HFF-Myc (cell line): Measurements from ENCODE around the gene ARMS2.

Source experiments
- DNase-seq: peaks from one replicate; pipeline ENCODE4 v3.0.0-alpha.2; 2011; ENCODE audit warnings: low read depth; ENCODE audit errors: extremely low read depth
- H3K4me3 ChIP-seq: replicated peaks from 2 replicates; pipeline ENCODE4 v1.5.1; 2011; ENCODE audit warnings: low read depth, mild to moderate bottlenecking, control low read depth, low read length
- CTCF ChIP-seq: IDR thresholded peaks from 2 replicates; pipeline ENCODE4 v1.5.1; 2012; ENCODE audit warnings: mild to moderate bottlenecking, low read depth, low read length, control low read depth; ENCODE audit errors: missing control alignments

Gene ARMS2

GRCh38 chr10:122497241-122497640 is 42.8 kb downstream of the ARMS2 start:
- no peak for TF ChIP-seq CTCF
- no peak overlapping the region for H3K4me3 ChIP-seq
- no peak for DNase-seq

GRCh38 chr10:122498521-122498920 is 44.1 kb downstream of the ARMS2 start:
- H3K4me3 ChIP-seq, result no peak overlapping the region
- no peak for TF ChIP-seq CTCF
- no peak for DNase-seq

GRCh38 chr10:122499012-122499411 is 44.6 kb downstream of the ARMS2 start:
- no peak for TF ChIP-seq CTCF
- H3K4me3 ChIP-seq, result no peak overlapping the region
- DNase-seq, result no peak

GRCh38 chr10:122499491-122499941 is 45.1 kb downstream of the ARMS2 start:
- H3K4me3 ChIP-seq, result no peak overlapping the region
- no peak for TF ChIP-seq CTCF
- no peak for DNase-seq

DNA sequence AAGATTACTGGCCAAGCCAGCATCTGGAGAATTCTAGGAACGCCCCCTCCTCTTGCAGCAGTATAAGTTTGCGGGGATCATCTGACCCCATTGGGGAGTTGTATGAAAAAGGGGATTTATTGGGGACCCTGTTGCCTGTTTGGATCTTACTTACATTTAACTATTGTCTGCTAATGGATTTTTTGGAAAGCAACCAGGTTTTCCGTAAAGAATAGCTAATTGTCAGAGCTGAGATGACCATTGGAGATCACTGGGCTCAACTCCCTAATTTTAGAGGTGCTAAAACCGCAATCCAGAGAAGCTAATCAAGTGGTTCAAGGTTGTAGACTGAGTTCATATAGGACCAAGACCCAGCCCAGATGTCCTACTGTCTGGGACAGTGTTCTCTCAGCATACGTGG is 45.7 kb downstream of the ARMS2 start:
- no peak overlapping the region for H3K4me3 ChIP-seq
- DNase-seq, result no peak
- TF ChIP-seq CTCF, result no peak

- no peak for TF ChIP-seq CTCF
- DNase-seq, result no peak
- H3K4me3 ChIP-seq, result no peak overlapping the region
Measured at GRCh38 chr10:122500726-122501125, 46.3 kb downstream of the ARMS2 start.

DNA sequence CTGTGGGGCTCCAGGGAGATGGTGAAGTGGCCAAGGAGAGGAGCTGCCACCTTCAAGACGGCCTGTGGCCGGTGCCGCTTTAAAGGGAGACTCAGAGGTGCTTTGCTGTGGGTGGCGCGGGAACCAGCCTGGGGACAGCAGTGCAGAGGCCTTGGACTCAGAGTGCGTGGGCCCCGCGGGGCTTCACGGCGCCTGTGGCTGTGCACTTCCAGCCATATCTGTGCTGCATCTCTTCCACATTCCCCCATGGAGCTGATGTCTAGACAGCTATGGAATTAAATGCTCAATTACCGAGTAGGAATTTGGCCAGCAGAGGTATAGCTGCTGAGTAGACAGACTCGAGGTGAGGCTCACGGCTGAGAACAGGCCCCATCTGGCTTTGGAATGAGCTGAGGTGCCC is 48.6 kb downstream of the ARMS2 start:
- no peak overlapping the region for H3K4me3 ChIP-seq
- TF ChIP-seq CTCF, result no peak
- no peak for DNase-seq
